LNCAP (cell line): ENCODE data around the gene FAP.

ENCODE experiments used
- CTCF ChIP-seq: fragments of 450-650 bp; IDR thresholded peaks from 2 replicates; pipeline ENCODE4 v1.5.1; 2017; ENCODE audit warnings: mild to moderate bottlenecking

Gene FAP

GRCh38 chr2:162172802-162173370 is 70.4 kb downstream of the FAP start:
- TF ChIP-seq CTCF, result no peak

GRCh38 chr2:162166745-162167144 is 76.5 kb downstream of the FAP start:
- TF ChIP-seq CTCF, result no peak

GRCh38 chr2:162166174-162166573 is 77.1 kb downstream of the FAP start:
- no peak for TF ChIP-seq CTCF

- TF ChIP-seq CTCF, result no peak
Measured at GRCh38 chr2:162164802-162165201, 78.4 kb downstream of the FAP start.

- no peak for TF ChIP-seq CTCF
Measured at GRCh38 chr2:162159446-162159845, 83.8 kb downstream of the FAP start.

- no peak for TF ChIP-seq CTCF
Measured at GRCh38 chr2:162156149-162156548, 87.1 kb downstream of the FAP start.

GRCh38 chr2:162155093-162155492 is 88.2 kb downstream of the FAP start:
- peak; percentile 37 for TF ChIP-seq CTCF

GRCh38 chr2:162153608-162154224 is 89.5 kb downstream of the FAP start:
- peak; percentile 50 for TF ChIP-seq CTCF
